Stimulated activated CD8-positive, alpha-beta memory T cell treated with anti-CD3 and anti-CD28 coated beads, Interleukin-7, amount 100 ng/mL, for 4 hours (primary cell): ENCODE measurements around the gene PXYLP1.

Source experiments
- DNase-seq, 2 donors: peaks; one replicate each; pipeline ENCODE4 v3.0.0-alpha.2; 2020; ENCODE audit warnings: low read depth in 2 of 2

PXYLP1 gene

GRCh38 chr3:141272906-141273662 lies 41.5 kb downstream of the PXYLP1 start:
- no peak for DNase-seq

- DNase-seq, result no peak
These were observed 42.2 kb downstream of the PXYLP1 start for GRCh38 chr3:141273700-141274410.

GRCh38 chr3:141274411-141275031 lies 42.9 kb downstream of the PXYLP1 start:
- no peak for DNase-seq

GRCh38 chr3:141275032-141275422 lies 43.4 kb downstream of the PXYLP1 start:
- DNase-seq, result no peak

- no peak for DNase-seq
These were observed 43.9 kb downstream of the PXYLP1 start for GRCh38 chr3:141275511-141275910.

- no peak for DNase-seq
These were observed 44.3 kb downstream of the PXYLP1 start for GRCh38 chr3:141275973-141276372.

- DNase-seq, result no peak
These were observed 44.8 kb downstream of the PXYLP1 start for GRCh38 chr3:141276398-141276797.

GRCh38 chr3:141277451-141277850 lies 45.8 kb downstream of the PXYLP1 start:
- no peak for DNase-seq

- DNase-seq, result no peak
These were observed 46.8 kb downstream of the PXYLP1 start for GRCh38 chr3:141278196-141279076.

- no peak for DNase-seq
These were observed 47.7 kb downstream of the PXYLP1 start for GRCh38 chr3:141279077-141279967.

- no peak for DNase-seq
These were observed 48.5 kb downstream of the PXYLP1 start for GRCh38 chr3:141280086-141280485.

- no peak for DNase-seq
These were observed 49.1 kb downstream of the PXYLP1 start for GRCh38 chr3:141280690-141281089.

GRCh38 chr3:141285570-141285969 lies 53.9 kb downstream of the PXYLP1 start:
- DNase-seq, result no peak

- no peak for DNase-seq
These were observed 55.2 kb downstream of the PXYLP1 start for GRCh38 chr3:141286856-141287255.

- no peak for DNase-seq
These were observed 55.7 kb downstream of the PXYLP1 start for GRCh38 chr3:141287326-141287725.

- DNase-seq, result no peak
These were observed 56.8 kb downstream of the PXYLP1 start for GRCh38 chr3:141288336-141288990.

GRCh38 chr3:141289228-141289772 lies 57.7 kb downstream of the PXYLP1 start:
- no peak for DNase-seq

- DNase-seq, result no peak
These were observed 60.1 kb downstream of the PXYLP1 start for GRCh38 chr3:141291559-141292355.
